GM19328 (cell line): ENCODE data around the gene CRCP.

Experiments used
- ATAC-seq: cut with Tn5 transposase; IDR thresholded peaks from one replicate; pipeline ENCODE4 v1.9.1; 2021; ENCODE audit warnings: mild to moderate bottlenecking, moderate library complexity; ENCODE audit not compliant: unreplicated experiment

CRCP gene

DNA sequence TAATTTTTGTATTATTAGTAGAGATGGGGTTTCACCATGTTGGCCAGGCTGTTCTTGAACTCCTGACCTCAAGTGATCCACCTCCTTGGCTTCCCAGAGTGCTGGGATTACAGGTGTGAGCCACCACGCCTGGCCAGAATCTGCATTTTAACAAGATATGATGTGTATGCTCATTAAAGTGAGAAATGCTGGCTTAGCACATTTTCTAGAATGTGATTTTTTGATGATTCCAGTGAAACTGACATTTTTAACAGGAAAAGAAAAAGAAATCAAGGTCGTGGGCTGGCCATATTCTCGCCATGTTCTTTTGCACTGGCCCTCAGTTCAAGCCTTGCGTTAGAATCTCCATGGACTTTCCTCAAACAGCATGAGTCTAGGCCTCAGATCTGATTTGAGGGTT, 72.3 kb downstream of the CRCP start:
- no peak for ATAC-seq

GRCh38 chr7:66187905-66188304, 73.3 kb downstream of the CRCP start:
- no peak for ATAC-seq

DNA sequence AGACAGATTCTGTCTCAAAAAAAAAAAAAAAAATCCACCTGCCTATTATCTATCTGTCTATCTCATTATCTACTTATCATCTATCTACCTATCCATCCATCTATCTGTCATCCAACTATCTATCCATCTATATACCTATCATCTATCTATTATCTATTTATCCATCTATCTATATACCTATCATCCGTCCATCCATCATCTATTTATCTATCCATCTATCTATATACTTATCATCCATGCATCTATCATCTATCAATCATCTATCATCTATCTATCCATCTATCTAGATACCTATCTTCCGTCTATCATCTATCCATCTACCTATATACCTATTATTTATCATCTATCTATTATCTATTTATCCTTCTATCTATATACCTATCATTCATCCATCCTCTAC, 74.0 kb downstream of the CRCP start:
- ATAC-seq = no peak

GRCh38 chr7:66189695-66190503, 75.3 kb downstream of the CRCP start:
- ATAC-seq = no peak

GRCh38 chr7:66190504-66190857, 75.8 kb downstream of the CRCP start:
- no peak for ATAC-seq

DNA sequence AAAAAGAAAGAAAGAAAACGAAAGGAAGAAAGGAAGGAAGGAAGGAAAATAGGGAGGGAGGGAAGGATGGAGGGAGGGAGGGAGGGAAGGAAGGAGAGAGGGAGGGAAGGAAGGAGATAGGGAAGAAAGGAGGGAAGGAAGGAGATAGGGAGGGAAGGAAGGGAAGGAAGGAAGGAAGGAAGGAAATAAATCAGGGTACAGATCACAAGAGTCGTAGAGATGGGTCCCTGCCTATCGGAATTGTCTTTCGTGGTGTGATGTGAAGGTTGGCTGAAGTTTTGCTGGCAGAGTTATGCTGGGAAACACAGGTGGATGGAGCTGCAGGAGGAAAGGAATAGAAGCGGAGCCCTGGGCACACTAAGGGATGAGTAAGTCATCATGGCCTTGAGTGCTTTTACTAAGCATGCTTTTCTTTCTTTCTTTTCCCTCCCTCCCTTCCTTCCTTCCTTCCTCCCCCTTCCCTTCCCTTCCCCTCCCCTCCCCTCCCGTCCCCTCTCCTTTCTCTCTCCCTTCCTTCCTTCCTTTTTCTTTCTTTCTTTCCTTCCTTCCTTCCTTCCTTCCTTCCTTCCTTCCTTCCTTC, 78.6 kb downstream of the CRCP start:
- no peak for ATAC-seq

DNA sequence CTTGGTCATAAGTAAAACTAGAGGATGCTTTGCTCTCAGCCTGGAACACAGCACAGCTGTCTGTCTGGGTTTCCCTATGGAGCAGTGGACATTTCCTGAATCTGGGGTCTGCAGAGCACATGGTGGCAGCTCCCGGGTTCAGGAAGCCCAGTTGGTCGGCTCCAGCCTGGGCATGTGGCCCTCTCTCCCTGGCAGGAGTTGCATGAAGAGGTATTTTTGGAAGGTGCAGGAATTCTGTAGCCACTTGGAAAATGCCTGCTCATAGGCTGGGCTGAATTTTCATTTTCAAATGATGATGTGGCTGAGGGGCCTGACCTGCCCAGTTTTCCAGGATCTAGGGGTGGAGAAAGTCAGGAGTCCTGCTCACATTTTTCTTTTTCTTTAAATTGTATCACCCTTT, 83.8 kb downstream of the CRCP start:
- no peak for ATAC-seq

GRCh38 chr7:66198956-66199355, 84.3 kb downstream of the CRCP start:
- no peak for ATAC-seq

GRCh38 chr7:66202441-66202840, 87.8 kb downstream of the CRCP start:
- no peak for ATAC-seq
